Ishikawa (cell line): Measurements from ENCODE around the gene ADPRH.

ENCODE experiments used
- EGR1 ChIP-seq: IDR thresholded peaks from 2 replicates; pipeline ENCODE4 v1.6.1; 2012
- FOXM1 ChIP-seq: IDR thresholded peaks from 2 replicates; pipeline ENCODE4 v1.6.1; 2012; ENCODE audit warnings: low read depth, borderline replicate concordance
- NFIC ChIP-seq: IDR thresholded peaks from 2 replicates; pipeline ENCODE4 v1.6.1; 2012
- TEAD4 ChIP-seq: IDR thresholded peaks from 2 replicates; pipeline ENCODE4 v1.6.1; 2012
- YY1 ChIP-seq: IDR thresholded peaks from 2 replicates; pipeline ENCODE4 v1.6.1; 2012; ENCODE audit warnings: low read depth
- ZBTB7A ChIP-seq: IDR thresholded peaks from 2 replicates; pipeline ENCODE4 v1.6.1; 2012; ENCODE audit warnings: low read depth
- TF ChIP-seq, protein P1 (sequence below): IDR thresholded peaks from 2 replicates; pipeline ENCODE4 v1.6.1; 2012; ENCODE audit warnings: low read depth, mild to moderate bottlenecking

DNA sequence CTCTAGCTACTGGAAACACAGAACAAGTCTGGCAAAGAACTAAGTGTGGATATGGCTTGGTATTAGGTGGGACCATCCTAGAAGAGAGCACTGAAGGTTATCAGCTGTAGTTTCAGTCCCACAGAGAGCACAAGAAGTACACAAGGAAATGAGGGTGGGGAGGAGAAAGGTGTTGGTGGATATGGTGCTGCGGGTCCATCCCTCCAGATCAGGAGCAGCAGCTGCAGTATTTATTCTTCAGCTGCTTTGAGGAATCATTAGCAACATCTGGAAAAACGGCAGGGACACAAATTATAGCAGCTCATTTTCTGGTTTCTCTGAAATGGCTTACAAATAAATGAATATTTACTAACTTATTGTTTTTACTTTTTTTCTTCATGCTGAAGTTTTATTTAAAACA lies 48.8 kb upstream of the ADPRH start:
- TF ChIP-seq, protein P1, sequence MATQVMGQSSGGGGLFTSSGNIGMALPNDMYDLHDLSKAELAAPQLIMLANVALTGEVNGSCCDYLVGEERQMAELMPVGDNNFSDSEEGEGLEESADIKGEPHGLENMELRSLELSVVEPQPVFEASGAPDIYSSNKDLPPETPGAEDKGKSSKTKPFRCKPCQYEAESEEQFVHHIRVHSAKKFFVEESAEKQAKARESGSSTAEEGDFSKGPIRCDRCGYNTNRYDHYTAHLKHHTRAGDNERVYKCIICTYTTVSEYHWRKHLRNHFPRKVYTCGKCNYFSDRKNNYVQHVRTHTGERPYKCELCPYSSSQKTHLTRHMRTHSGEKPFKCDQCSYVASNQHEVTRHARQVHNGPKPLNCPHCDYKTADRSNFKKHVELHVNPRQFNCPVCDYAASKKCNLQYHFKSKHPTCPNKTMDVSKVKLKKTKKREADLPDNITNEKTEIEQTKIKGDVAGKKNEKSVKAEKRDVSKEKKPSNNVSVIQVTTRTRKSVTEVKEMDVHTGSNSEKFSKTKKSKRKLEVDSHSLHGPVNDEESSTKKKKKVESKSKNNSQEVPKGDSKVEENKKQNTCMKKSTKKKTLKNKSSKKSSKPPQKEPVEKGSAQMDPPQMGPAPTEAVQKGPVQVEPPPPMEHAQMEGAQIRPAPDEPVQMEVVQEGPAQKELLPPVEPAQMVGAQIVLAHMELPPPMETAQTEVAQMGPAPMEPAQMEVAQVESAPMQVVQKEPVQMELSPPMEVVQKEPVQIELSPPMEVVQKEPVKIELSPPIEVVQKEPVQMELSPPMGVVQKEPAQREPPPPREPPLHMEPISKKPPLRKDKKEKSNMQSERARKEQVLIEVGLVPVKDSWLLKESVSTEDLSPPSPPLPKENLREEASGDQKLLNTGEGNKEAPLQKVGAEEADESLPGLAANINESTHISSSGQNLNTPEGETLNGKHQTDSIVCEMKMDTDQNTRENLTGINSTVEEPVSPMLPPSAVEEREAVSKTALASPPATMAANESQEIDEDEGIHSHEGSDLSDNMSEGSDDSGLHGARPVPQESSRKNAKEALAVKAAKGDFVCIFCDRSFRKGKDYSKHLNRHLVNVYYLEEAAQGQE = no peak
- TF ChIP-seq NFIC = no peak
- TF ChIP-seq EGR1 = no peak
- TF ChIP-seq YY1 = no peak
- TF ChIP-seq TEAD4 = no peak
- no peak for TF ChIP-seq ZBTB7A
- no peak for TF ChIP-seq FOXM1
